ENCODE results near the gene BCKDHA.
A peak's percentile ranks its signal among the peaks of the same experiment; 100 is the strongest.

The BCKDHA gene

DNA sequence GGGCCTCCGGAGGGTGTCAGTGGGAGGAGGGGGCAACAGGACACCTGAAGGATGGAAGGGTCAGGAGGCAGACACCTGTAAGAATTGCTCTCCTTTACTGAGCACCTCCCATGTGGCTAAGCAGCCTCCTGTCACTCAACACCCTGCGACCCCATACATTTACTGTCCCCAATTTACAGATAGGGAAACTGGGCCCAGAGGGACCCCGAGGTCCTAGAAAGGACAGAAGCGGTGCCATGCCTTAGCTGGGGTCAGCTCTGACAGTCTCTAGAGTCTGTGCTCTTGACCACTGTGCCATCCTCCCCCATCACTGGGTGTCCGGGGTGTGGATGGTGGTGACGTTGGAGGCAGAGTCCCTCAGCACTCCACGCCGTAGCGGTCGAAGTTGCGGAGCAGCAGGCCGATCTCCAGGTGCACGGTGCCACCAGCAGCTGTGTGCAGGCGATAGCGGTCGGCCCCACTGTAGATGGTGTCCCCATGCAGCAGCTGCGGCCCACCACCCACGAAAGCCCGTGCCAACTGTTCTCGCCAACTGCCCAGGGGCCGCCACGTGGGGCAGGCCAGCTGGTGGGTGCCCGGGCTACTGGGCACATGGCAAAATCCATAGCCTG, 43.2 kb upstream of the BCKDHA start:
- peak overlapping the region; percentile 89 for H2AK5ac ChIP-seq (ENCODE audit: low read depth, low read length)
- H3K4me1 ChIP-seq (ENCODE audit: control insufficient read depth in 2 of 2, insufficient read depth in 1 of 2, low read depth in 1 of 2, low read length in 2 of 2), result peaks cover 14 to 23% of the 10 kb centered on the region in 2 donors
- H3K4me2 ChIP-seq (ENCODE audit: insufficient read depth, low read length, poor library complexity, severe bottlenecking), result no peak overlapping the region
- H3K18ac ChIP-seq (ENCODE audit: low read length), result peak overlapping the region; percentile 59
- no peak overlapping the region for H3K27ac ChIP-seq (replicated peaks; ENCODE audit: low read length)
- H2AFZ ChIP-seq (ENCODE audit: low read length), result peak overlapping the region; percentile 99
- H4K91ac ChIP-seq (ENCODE audit: low read depth, low read length, poor library complexity), result no peak overlapping the region
- WGBS, 2 donors (ENCODE audit: extremely low coverage in 2 of 2, insufficient read length in 2 of 2, insufficient replicate concordance in 1 of 2), result no CpG with 5 or more reads among the region's 23 CpGs
- H2BK15ac ChIP-seq (ENCODE audit: low read length), result peak overlapping the region; percentile 72
- no peaks in the 10 kb centered on the region for H3K79me1 ChIP-seq (ENCODE audit: low read depth, low read length)
- H3K36me3 ChIP-seq (replicated peaks in 1 of 2; ENCODE audit: control insufficient read depth in 2 of 2, insufficient read depth in 2 of 2, low read length in 2 of 2), result no peaks in the 10 kb centered on the region
- H3K23ac ChIP-seq (ENCODE audit: low read depth, low read length, poor library complexity), result peak overlapping the region; percentile 37
- no peak for DNase-seq (ENCODE audit: low spot score)
- H3K4me3 ChIP-seq (ENCODE audit: low read length in 2 of 2), result peak overlapping the region; percentile 49 to 73
- peak overlapping the region; percentile 30 for H3K9ac ChIP-seq (ENCODE audit: low read depth, low read length, poor library complexity)
- peaks cover 0 to 41% (median 25%) of the 10 kb centered on the region in 3 experiments for H3K27me3 ChIP-seq (ENCODE audit: control insufficient read depth in 3 of 3, insufficient read depth in 3 of 3, low read depth in 1 of 3, low read length in 3 of 3)
- H4K8ac ChIP-seq (ENCODE audit: low read depth, low read length), result no peak overlapping the region
- peak overlapping the region; percentile 47 for H2BK12ac ChIP-seq (ENCODE audit: low read length)
- H3K9me3 ChIP-seq (replicated peaks in 1 of 2; ENCODE audit: control insufficient read depth in 2 of 2, insufficient read depth in 1 of 2, low read depth in 1 of 2, low read length in 2 of 2), result peaks cover 0 to 1% of the 10 kb centered on the region in 2 donors
- H3K4ac ChIP-seq (ENCODE audit: low read length), result no peak overlapping the region
- no peak overlapping the region for H2BK5ac ChIP-seq (ENCODE audit: low read length)
- no peak overlapping the region for H3K14ac ChIP-seq (ENCODE audit: low read length)
- H2BK120ac ChIP-seq (ENCODE audit: low read depth, low read length), result no peak overlapping the region

GRCh38 chr19:41355035-41355434, 42.6 kb upstream of the BCKDHA start:
- no peak overlapping the region for H2BK120ac ChIP-seq (ENCODE audit: low read depth, low read length)
- no peak overlapping the region for H3K18ac ChIP-seq (ENCODE audit: low read length)
- WGBS, 2 donors (ENCODE audit: extremely low coverage in 2 of 2, insufficient read length in 2 of 2, insufficient replicate concordance in 1 of 2), result no CpG with 5 or more reads among the region's 1 CpG
- H3K9me3 ChIP-seq (replicated peaks in 1 of 2; ENCODE audit: control insufficient read depth in 2 of 2, insufficient read depth in 1 of 2, low read depth in 1 of 2, low read length in 2 of 2), result peaks cover 0 to 1% of the 10 kb centered on the region in 2 donors
- H2AK5ac ChIP-seq (ENCODE audit: low read depth, low read length), result peak overlapping the region; percentile 89
- H3K4me2 ChIP-seq (ENCODE audit: insufficient read depth, low read length, poor library complexity, severe bottlenecking), result no peak overlapping the region
- no peak overlapping the region for H2AFZ ChIP-seq (ENCODE audit: low read length)
- H4K8ac ChIP-seq (ENCODE audit: low read depth, low read length), result no peak overlapping the region
- H3K14ac ChIP-seq (ENCODE audit: low read length), result no peak overlapping the region
- no peak overlapping the region for H3K27ac ChIP-seq (replicated peaks; ENCODE audit: low read length)
- no peak overlapping the region for H2BK12ac ChIP-seq (ENCODE audit: low read length)
- no peaks in the 10 kb centered on the region for H3K36me3 ChIP-seq (replicated peaks in 1 of 2; ENCODE audit: control insufficient read depth in 2 of 2, insufficient read depth in 2 of 2, low read length in 2 of 2)
- no peak overlapping the region for H4K91ac ChIP-seq (ENCODE audit: low read depth, low read length, poor library complexity)
- no peaks in the 10 kb centered on the region for H3K79me1 ChIP-seq (ENCODE audit: low read depth, low read length)
- H3K23ac ChIP-seq (ENCODE audit: low read depth, low read length, poor library complexity), result no peak overlapping the region
- no peak overlapping the region for H2BK15ac ChIP-seq (ENCODE audit: low read length)
- no peak overlapping the region for H3K4ac ChIP-seq (ENCODE audit: low read length)
- no peak overlapping the region for H3K9ac ChIP-seq (ENCODE audit: low read depth, low read length, poor library complexity)
- DNase-seq (ENCODE audit: low spot score), result no peak
- no peak overlapping the region for H3K4me3 ChIP-seq (ENCODE audit: low read length in 2 of 2)
- peaks cover 0 to 37% (median 25%) of the 10 kb centered on the region in 3 experiments for H3K27me3 ChIP-seq (ENCODE audit: control insufficient read depth in 3 of 3, insufficient read depth in 3 of 3, low read depth in 1 of 3, low read length in 3 of 3)
- peaks cover 14 to 23% of the 10 kb centered on the region in 2 donors for H3K4me1 ChIP-seq (ENCODE audit: control insufficient read depth in 2 of 2, insufficient read depth in 1 of 2, low read depth in 1 of 2, low read length in 2 of 2)
- H2BK5ac ChIP-seq (ENCODE audit: low read length), result no peak overlapping the region

DNA sequence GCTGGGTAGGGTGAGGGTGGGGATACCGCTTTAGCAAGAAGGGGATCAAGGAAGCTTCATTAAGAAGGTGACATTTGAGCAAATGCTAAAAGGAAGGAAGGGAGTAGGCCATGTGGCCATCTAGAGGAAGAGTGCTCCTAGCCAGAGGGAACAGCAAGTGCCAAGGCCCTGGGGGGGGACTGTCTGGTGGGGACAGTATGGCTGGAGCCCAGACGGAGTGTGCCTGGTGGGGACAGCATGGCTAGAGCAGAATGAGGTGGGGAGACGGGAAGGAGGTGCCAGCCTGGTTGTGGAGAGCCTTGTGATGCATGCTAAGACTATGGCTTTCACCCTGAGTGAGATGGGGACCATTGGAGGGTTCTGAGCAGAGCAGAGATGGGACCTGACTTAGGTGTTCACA, 41.8 kb upstream of the BCKDHA start:
- Histone ChIP-seq H3K4ac (ENCODE audit: low read length) (no peak overlapping the region), H2AK5ac (ENCODE audit: low read depth, low read length) (no peak overlapping the region), H3K4me2 (ENCODE audit: insufficient read depth, low read length, poor library complexity, severe bottlenecking) (no peak overlapping the region), H3K18ac (ENCODE audit: low read length) (no peak overlapping the region), H2BK5ac (ENCODE audit: low read length) (no peak overlapping the region), H2BK120ac (ENCODE audit: low read depth, low read length) (no peak overlapping the region), H2BK15ac (ENCODE audit: low read length) (no peak overlapping the region), H4K8ac (ENCODE audit: low read depth, low read length) (no peak overlapping the region), H3K79me1 (ENCODE audit: low read depth, low read length) (no peaks in the 10 kb centered on the region), H3K4me3 (ENCODE audit: low read length in 2 of 2) (no peak overlapping the region), H3K9ac (ENCODE audit: low read depth, low read length, poor library complexity) (no peak overlapping the region), H3K36me3 (replicated peaks in 1 of 2; ENCODE audit: control insufficient read depth in 2 of 2, insufficient read depth in 2 of 2, low read length in 2 of 2) (no peaks in the 10 kb centered on the region), H3K23ac (ENCODE audit: low read depth, low read length, poor library complexity) (no peak overlapping the region), H4K91ac (ENCODE audit: low read depth, low read length, poor library complexity) (no peak overlapping the region), H3K4me1 (ENCODE audit: control insufficient read depth in 2 of 2, insufficient read depth in 1 of 2, low read depth in 1 of 2, low read length in 2 of 2) (peaks cover 12 to 20% of the 10 kb centered on the region in 2 donors), H3K14ac (ENCODE audit: low read length) (no peak overlapping the region), H3K27me3 (ENCODE audit: control insufficient read depth in 3 of 3, insufficient read depth in 3 of 3, low read depth in 1 of 3, low read length in 3 of 3) (peaks cover 0 to 32% (median 25%) of the 10 kb centered on the region in 3 experiments), H2BK12ac (ENCODE audit: low read length) (no peak overlapping the region), H3K27ac (replicated peaks; ENCODE audit: low read length) (no peak overlapping the region), H2AFZ (ENCODE audit: low read length) (no peak overlapping the region), H3K9me3 (replicated peaks in 1 of 2; ENCODE audit: control insufficient read depth in 2 of 2, insufficient read depth in 1 of 2, low read depth in 1 of 2, low read length in 2 of 2) (peaks cover 0 to 1% of the 10 kb centered on the region in 2 donors)
- no CpG with 5 or more reads among the region's 3 CpGs for WGBS, 2 donors (ENCODE audit: extremely low coverage in 2 of 2, insufficient read length in 2 of 2, insufficient replicate concordance in 1 of 2)
- no peak for DNase-seq (ENCODE audit: low spot score)

- H3K4me3 ChIP-seq (ENCODE audit: low read length in 2 of 2), result no peak overlapping the region
- no CpG with 5 or more reads among the region's 11 CpGs for WGBS, 2 donors (ENCODE audit: extremely low coverage in 2 of 2, insufficient read length in 2 of 2, insufficient replicate concordance in 1 of 2)
- no peak overlapping the region for H4K91ac ChIP-seq (ENCODE audit: low read depth, low read length, poor library complexity)
- no peak overlapping the region for H3K18ac ChIP-seq (ENCODE audit: low read length)
- no peak overlapping the region for H2BK12ac ChIP-seq (ENCODE audit: low read length)
- DNase-seq (ENCODE audit: low spot score), result no peak
- H3K23ac ChIP-seq (ENCODE audit: low read depth, low read length, poor library complexity), result no peak overlapping the region
- H3K4me1 ChIP-seq (ENCODE audit: control insufficient read depth in 2 of 2, insufficient read depth in 1 of 2, low read depth in 1 of 2, low read length in 2 of 2), result peaks cover 3 to 9% of the 10 kb centered on the region in 2 donors
- H3K79me1 ChIP-seq (ENCODE audit: low read depth, low read length), result no peaks in the 10 kb centered on the region
- peaks cover 0 to 19% (median 14%) of the 10 kb centered on the region in 3 experiments for H3K27me3 ChIP-seq (ENCODE audit: control insufficient read depth in 3 of 3, insufficient read depth in 3 of 3, low read depth in 1 of 3, low read length in 3 of 3)
- no peak overlapping the region for H3K14ac ChIP-seq (ENCODE audit: low read length)
- H2BK120ac ChIP-seq (ENCODE audit: low read depth, low read length), result no peak overlapping the region
- no peak overlapping the region for H2BK15ac ChIP-seq (ENCODE audit: low read length)
- H2AK5ac ChIP-seq (ENCODE audit: low read depth, low read length), result peak overlapping the region; percentile 88
- H3K36me3 ChIP-seq (replicated peaks in 1 of 2; ENCODE audit: control insufficient read depth in 2 of 2, insufficient read depth in 2 of 2, low read length in 2 of 2), result peaks cover 0 to 4% of the 10 kb centered on the region in 2 donors
- peaks cover 0 to 1% of the 10 kb centered on the region in 2 donors for H3K9me3 ChIP-seq (replicated peaks in 1 of 2; ENCODE audit: control insufficient read depth in 2 of 2, insufficient read depth in 1 of 2, low read depth in 1 of 2, low read length in 2 of 2)
- no peak overlapping the region for H2AFZ ChIP-seq (ENCODE audit: low read length)
- no peak overlapping the region for H2BK5ac ChIP-seq (ENCODE audit: low read length)
- H3K4me2 ChIP-seq (ENCODE audit: insufficient read depth, low read length, poor library complexity, severe bottlenecking), result no peak overlapping the region
- no peak overlapping the region for H3K4ac ChIP-seq (ENCODE audit: low read length)
- no peak overlapping the region for H4K8ac ChIP-seq (ENCODE audit: low read depth, low read length)
- H3K9ac ChIP-seq (ENCODE audit: low read depth, low read length, poor library complexity), result no peak overlapping the region
- no peak overlapping the region for H3K27ac ChIP-seq (replicated peaks; ENCODE audit: low read length)
These were observed 40.5 kb upstream of the BCKDHA start for GRCh38 chr19:41356984-41357739.
